WTC11 (cell line): ENCODE measurements around the gene SLIT1.

ENCODE experiments used
- FOXK1 ChIP-seq: sonication (generic); formaldehyde crosslinking; IDR thresholded peaks from 2 replicates; pipeline ENCODE4 v1.8.0; 2022; ENCODE audit warnings: mild to moderate bottlenecking, moderate library complexity, missing genetic modification reagents
- JUN ChIP-seq: sonication (generic); formaldehyde crosslinking; IDR thresholded peaks from 2 replicates; pipeline ENCODE4 v1.8.0; 2023; ENCODE audit warnings: mild to moderate bottlenecking, missing genetic modification reagents
- ZSCAN18 ChIP-seq: fragments of 250-450 bp; sonication (Bioruptor Pico); IDR thresholded peaks from 2 replicates; pipeline ENCODE4 v2.1.2; 2022; ENCODE audit warnings: mild to moderate bottlenecking, moderate library complexity
- TF ChIP-seq, protein P1 (sequence below): fragments of 250-450 bp; sonication (Bioruptor Pico); IDR thresholded peaks from 2 replicates; pipeline ENCODE4 v1.9.0; 2021; ENCODE audit warnings: mild to moderate bottlenecking
- TF ChIP-seq, protein P2 (sequence below): sonication (generic); formaldehyde crosslinking; IDR thresholded peaks from 2 replicates; pipeline ENCODE4 v1.8.1; 2022; ENCODE audit warnings: mild to moderate bottlenecking, moderate library complexity, missing genetic modification reagents

DNA sequence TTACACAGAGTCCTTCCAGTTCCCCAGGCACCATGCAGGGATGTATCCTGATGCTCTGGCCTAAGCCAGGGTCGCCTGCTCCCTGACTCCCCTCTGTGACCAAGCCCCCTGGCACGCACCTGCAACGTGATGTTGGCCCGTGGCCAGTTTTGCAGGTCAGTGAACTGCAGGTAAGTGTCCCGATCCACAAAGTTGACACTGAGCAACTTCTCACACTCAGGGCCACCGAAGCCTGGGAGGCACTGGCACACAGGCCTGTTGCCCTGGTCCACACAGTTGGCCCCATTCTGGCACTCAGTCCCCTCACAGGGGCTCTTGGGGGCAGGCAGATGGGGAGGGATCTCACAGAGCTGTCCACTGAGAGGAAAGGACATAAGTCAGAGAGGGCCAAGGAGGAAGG lies 179.4 kb downstream of the SLIT1 start:
- TF ChIP-seq, protein P1, sequence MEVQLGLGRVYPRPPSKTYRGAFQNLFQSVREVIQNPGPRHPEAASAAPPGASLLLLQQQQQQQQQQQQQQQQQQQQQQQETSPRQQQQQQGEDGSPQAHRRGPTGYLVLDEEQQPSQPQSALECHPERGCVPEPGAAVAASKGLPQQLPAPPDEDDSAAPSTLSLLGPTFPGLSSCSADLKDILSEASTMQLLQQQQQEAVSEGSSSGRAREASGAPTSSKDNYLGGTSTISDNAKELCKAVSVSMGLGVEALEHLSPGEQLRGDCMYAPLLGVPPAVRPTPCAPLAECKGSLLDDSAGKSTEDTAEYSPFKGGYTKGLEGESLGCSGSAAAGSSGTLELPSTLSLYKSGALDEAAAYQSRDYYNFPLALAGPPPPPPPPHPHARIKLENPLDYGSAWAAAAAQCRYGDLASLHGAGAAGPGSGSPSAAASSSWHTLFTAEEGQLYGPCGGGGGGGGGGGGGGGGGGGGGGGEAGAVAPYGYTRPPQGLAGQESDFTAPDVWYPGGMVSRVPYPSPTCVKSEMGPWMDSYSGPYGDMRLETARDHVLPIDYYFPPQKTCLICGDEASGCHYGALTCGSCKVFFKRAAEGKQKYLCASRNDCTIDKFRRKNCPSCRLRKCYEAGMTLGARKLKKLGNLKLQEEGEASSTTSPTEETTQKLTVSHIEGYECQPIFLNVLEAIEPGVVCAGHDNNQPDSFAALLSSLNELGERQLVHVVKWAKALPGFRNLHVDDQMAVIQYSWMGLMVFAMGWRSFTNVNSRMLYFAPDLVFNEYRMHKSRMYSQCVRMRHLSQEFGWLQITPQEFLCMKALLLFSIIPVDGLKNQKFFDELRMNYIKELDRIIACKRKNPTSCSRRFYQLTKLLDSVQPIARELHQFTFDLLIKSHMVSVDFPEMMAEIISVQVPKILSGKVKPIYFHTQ (CRISPR knock-in tag) = no peak
- TF ChIP-seq, protein P2, sequence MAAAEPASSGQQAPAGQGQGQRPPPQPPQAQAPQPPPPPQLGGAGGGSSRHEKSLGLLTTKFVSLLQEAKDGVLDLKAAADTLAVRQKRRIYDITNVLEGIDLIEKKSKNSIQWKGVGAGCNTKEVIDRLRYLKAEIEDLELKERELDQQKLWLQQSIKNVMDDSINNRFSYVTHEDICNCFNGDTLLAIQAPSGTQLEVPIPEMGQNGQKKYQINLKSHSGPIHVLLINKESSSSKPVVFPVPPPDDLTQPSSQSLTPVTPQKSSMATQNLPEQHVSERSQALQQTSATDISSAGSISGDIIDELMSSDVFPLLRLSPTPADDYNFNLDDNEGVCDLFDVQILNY = no peak
- no peak for TF ChIP-seq JUN (CRISPR knock-in tag)
- no peak for TF ChIP-seq FOXK1 (CRISPR knock-in tag)
- TF ChIP-seq ZSCAN18 (CRISPR knock-in tag) = no peak
